Keratinocyte (primary cell): ENCODE measurements around the gene TMEM185B. TPM values are rescaled to one million over a fixed set of nuclear protein-coding genes. Genes with fewer than 3 reads are reported as not detected.
A peak's percentile ranks its signal among the peaks of the same experiment; 100 is the strongest.

Experiments
- DNase-seq: peaks from one replicate; pipeline ENCODE4 v3.0.0-alpha.2; 2011; ENCODE audit warnings: low read depth, missing footprints, low spot score
- FAIRE-seq: peaks from 2 replicates; lab custom pipeline; 2011; peaks lifted over from hg19 to GRCh38; lab: Jason Lieb, UNC
- H2AFZ ChIP-seq: 2 replicates; pipeline ENCODE4 v1.6.0; 2012; ENCODE audit warnings: low read length, control low read depth, inconsistent platforms; ENCODE audit not compliant: control insufficient read depth
- H3K27ac ChIP-seq: 2 replicates; pipeline ENCODE4 v1.5.1; 2011; ENCODE audit warnings: low read length; ENCODE audit not compliant: control insufficient read depth, insufficient read depth
- H3K27me3 ChIP-seq: 3 replicates; pipeline ENCODE4 v1.6.0; 2011; ENCODE audit warnings: low read length; ENCODE audit not compliant: control insufficient read depth, insufficient read depth; ENCODE audit errors: extremely low read depth
- H3K36me3 ChIP-seq, 2 experiments: 2 replicates in 1 of 2; 3 replicates in 1 of 2; pipeline ENCODE4 v1.5.1; 2011; ENCODE audit warnings: low read length in 2 of 2, mild to moderate bottlenecking in 1 of 2; ENCODE audit not compliant: control insufficient read depth in 2 of 2, insufficient read depth in 2 of 2; ENCODE audit errors: extremely low read depth in 1 of 2
- H3K4me1 ChIP-seq: 3 replicates; pipeline ENCODE4 v1.5.1; 2011; ENCODE audit warnings: low read length; ENCODE audit not compliant: control insufficient read depth, insufficient read depth; ENCODE audit errors: extremely low read depth
- H3K4me2 ChIP-seq: 3 replicates; pipeline ENCODE4 v1.6.0; 2011; ENCODE audit warnings: low read depth, low read length; ENCODE audit not compliant: control insufficient read depth, insufficient read depth; ENCODE audit errors: extremely low read depth
- H3K4me3 ChIP-seq, 3 experiments: fragments of 200-600 bp in 1 of 3; sonication (generic) in 1 of 3; 2 replicates in 2 of 3; 3 replicates in 1 of 3; pipeline ENCODE4 v1.5.1; 2011 to 2016; ENCODE audit warnings: low read length in 3 of 3, mild to moderate bottlenecking in 3 of 3, control low read depth in 2 of 3, inconsistent platforms in 1 of 3, low read depth in 1 of 3, mixed read lengths in 1 of 3, mixed run types in 1 of 3, moderate library complexity in 1 of 3; ENCODE audit not compliant: control insufficient read depth in 2 of 3, insufficient read depth in 2 of 3; ENCODE audit errors: extremely low read depth in 1 of 3
- H3K79me2 ChIP-seq: 2 replicates; pipeline ENCODE4 v1.6.0; 2012; ENCODE audit warnings: low read length; ENCODE audit not compliant: control insufficient read depth, insufficient read depth
- H3K9ac ChIP-seq: 3 replicates; pipeline ENCODE4 v1.6.0; 2011; ENCODE audit warnings: low read length; ENCODE audit not compliant: control insufficient read depth, insufficient read depth; ENCODE audit errors: extremely low read depth
- H3K9me1 ChIP-seq: 3 replicates; pipeline ENCODE4 v1.6.0; 2011; ENCODE audit warnings: low read length; ENCODE audit not compliant: control insufficient read depth, insufficient read depth; ENCODE audit errors: extremely low read depth
- H3K9me3 ChIP-seq: 2 replicates; pipeline ENCODE4 v1.5.1; 2012; ENCODE audit warnings: low read depth, low read length; ENCODE audit not compliant: control insufficient read depth
- H4K20me1 ChIP-seq: 3 replicates; pipeline ENCODE4 v1.6.0; 2011; ENCODE audit warnings: low read length; ENCODE audit not compliant: control insufficient read depth, insufficient read depth; ENCODE audit errors: extremely low read depth
- CTCF ChIP-seq, 3 experiments: IDR thresholded peaks in 1 of 3; conservative IDR thresholded peaks in 1 of 3; optimal IDR thresholded peaks in 1 of 3; 2 replicates in 2 of 3; 3 replicates in 1 of 3; pipeline versions ENCODE3 to v1.5.1; 2011; ENCODE audit warnings: low read length in 3 of 3, mild to moderate bottlenecking in 3 of 3, moderate library complexity in 2 of 3, control low read depth in 1 of 3, inconsistent platforms in 1 of 3; ENCODE audit not compliant: insufficient read depth in 2 of 3; ENCODE audit errors: extremely low read depth in 1 of 3
- EZH2 ChIP-seq: IDR thresholded peaks from one replicate; pipeline ENCODE4 v1.6.1; 2012; ENCODE audit warnings: inconsistent platforms, mild to moderate bottlenecking, low read length, moderate library complexity
- dilution Hi-C: fragments of 300-500 bp; cut with MboI; formaldehyde crosslinking; loops from one replicate; pipeline ENCODE4 v1.7.0; 2020; ENCODE audit warnings: low sequenced_read_pairs; ENCODE audit not compliant: extremely low pct_ligation_motif_present
- polyA plus RNA-seq, 5 experiments: library from polyadenylated mRNA; depleted of rRNA in 3 of 5; stranded (reverse) in 3 of 5; stranded (forward) in 1 of 5; unstranded in 1 of 5; fragments of >200 nt; gene quantifications; 1 replicate in 1 of 5; 2 replicates in 3 of 5; 3 replicates in 1 of 5; pipeline versions ENCODE4 v1.2.1 to v1.2.3, GENCODE V29; 2011 to 2012; ENCODE audit warnings: missing spikeins in 2 of 5, low read depth in 1 of 5, low replicate concordance in 1 of 5

TMEM185B gene
- polyA plus RNA-seq, 1 donor (not counting 4 experiments of a cell fraction or from before 2014, with no cell fraction given) = 13.4 TPM

- peak overlapping the region; percentile 23 for H2AFZ ChIP-seq
- H3K9me3 ChIP-seq = no peaks in the 10 kb centered on the region
- H3K4me3 ChIP-seq = no peak overlapping the region
- no peaks in the 10 kb centered on the region for H3K9me1 ChIP-seq
- no peak overlapping the region for H3K4me2 ChIP-seq
- FAIRE-seq (no peak), DNase-seq (no peak)
- dilution Hi-C loops = no loop called here
- peaks cover 32% of the 10 kb centered on the region for H3K4me1 ChIP-seq
- H3K27me3 ChIP-seq = no peaks in the 10 kb centered on the region
- no peaks in the 10 kb centered on the region for H4K20me1 ChIP-seq
- H3K36me3 ChIP-seq = no peaks in the 10 kb centered on the region
- H3K9ac ChIP-seq = no peak overlapping the region
- H3K27ac ChIP-seq = no peak overlapping the region
- TF ChIP-seq CTCF (optimal IDR thresholded peaks at IDR 0.05 in 1 of 3, IDR thresholded peaks at IDR 0.05 in 1 of 3, conservative IDR thresholded peaks at IDR 0.05 in 1 of 3; ENCODE audit: extremely low read depth in 1 of 3, insufficient read depth in 2 of 3, low read length in 3 of 3) (peak in 1 of 3 experiments; percentile 43), EZH2 (no peak)
- H3K79me2 ChIP-seq = no peaks in the 10 kb centered on the region
These were observed 5.3 kb upstream of the TMEM185B start for GRCh38 chr2:120228503-120228902.

- FAIRE-seq (peak; percentile 20), DNase-seq (no peak)
- TF ChIP-seq EZH2 (no peak), CTCF (optimal IDR thresholded peaks at IDR 0.05 in 1 of 3, IDR thresholded peaks at IDR 0.05 in 1 of 3, conservative IDR thresholded peaks at IDR 0.05 in 1 of 3; ENCODE audit: extremely low read depth in 1 of 3, insufficient read depth in 2 of 3, low read length in 3 of 3) (no peak)
- Histone ChIP-seq H3K79me2 (peaks cover 3% of the 10 kb centered on the region), H2AFZ (no peak overlapping the region), H3K9ac (no peak overlapping the region), H3K27me3 (no peaks in the 10 kb centered on the region), H4K20me1 (no peaks in the 10 kb centered on the region), H3K4me3 (no peak overlapping the region), H3K4me1 (peaks cover 37% of the 10 kb centered on the region), H3K27ac (no peak overlapping the region), H3K9me1 (no peaks in the 10 kb centered on the region), H3K36me3 (no peaks in the 10 kb centered on the region), H3K9me3 (peaks cover 3% of the 10 kb centered on the region), H3K4me2 (peak overlapping the region; percentile 36)
- dilution Hi-C loops = no loop called here
These were observed 4.2 kb upstream of the TMEM185B start for GRCh38 chr2:120227111-120227991.
